ENCODE data around the gene MBD2. TPM values are rescaled to one million over a fixed set of nuclear protein-coding genes. Genes with fewer than 3 reads are reported as not detected.
"Not testable (repeated sequence)": the region's sequence is repeated elsewhere in the genome, so short reads cannot be mapped to it uniquely, and the experiment has no call there.

Gene MBD2
- total RNA-seq (2012; rRNA removed), result 21.0 and 21.8 TPM in 2 replicates

DNA sequence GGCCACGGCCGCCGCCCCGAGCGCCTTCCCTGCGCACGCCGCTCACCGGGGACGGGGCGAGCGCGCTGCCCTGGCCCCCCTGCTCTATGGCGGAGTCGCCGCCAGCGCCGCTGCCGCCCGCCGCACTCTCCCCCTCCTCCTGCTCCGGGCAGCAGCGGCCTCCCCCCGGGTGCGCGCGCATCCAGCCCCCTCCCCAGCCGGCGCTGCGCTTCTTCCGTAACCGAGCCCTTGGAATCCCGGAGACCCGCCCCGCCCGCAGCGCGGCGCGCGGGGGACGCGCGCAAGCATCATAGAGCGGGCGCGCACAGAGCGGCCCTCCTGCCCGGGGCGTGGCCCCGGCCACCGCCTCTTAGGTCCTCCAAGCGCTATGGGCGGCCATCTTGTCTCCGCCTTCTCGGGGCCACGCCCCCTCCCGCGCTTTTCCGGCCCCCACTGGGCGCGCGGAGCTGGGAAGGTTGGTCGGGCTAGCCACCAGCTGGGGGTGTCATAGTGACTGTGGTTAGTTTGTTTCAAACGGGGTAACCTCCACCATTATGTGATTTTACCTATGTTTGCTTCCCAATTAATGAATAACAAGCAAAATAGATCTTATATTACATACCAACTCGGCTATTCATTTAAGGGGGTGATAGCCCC lies at the start of gene MBD2:
Gene MBD2 (minus strand): TSS at position 291 of the 636 bp plus-strand sequence. CDS start 110 bp downstream, at position 181.
- Histone ChIP-seq H3K27me3 (ENCODE audit: control insufficient read depth, insufficient read depth, low read length) (no peaks in the 10 kb centered on the region), H3K4me2 (ENCODE audit: low read length) (peak within 1 kb of the TSS; percentile 77), H3K36me3 (ENCODE audit: insufficient read depth, low read length) (peaks cover 2% of the 10 kb centered on the region), H3K9ac (ENCODE audit: low read depth, low read length) (peak within 1 kb of the TSS; percentile 81), H3K4me1 (ENCODE audit: control insufficient read depth, insufficient read depth, low read length) (peaks cover 10% of the 10 kb centered on the region), H3K4me3 (ENCODE audit: low read length) (peak within 1 kb of the TSS; percentile 89), H3K9me3 (replicated peaks; ENCODE audit: low read length) (no peaks in the 10 kb centered on the region)

DNA sequence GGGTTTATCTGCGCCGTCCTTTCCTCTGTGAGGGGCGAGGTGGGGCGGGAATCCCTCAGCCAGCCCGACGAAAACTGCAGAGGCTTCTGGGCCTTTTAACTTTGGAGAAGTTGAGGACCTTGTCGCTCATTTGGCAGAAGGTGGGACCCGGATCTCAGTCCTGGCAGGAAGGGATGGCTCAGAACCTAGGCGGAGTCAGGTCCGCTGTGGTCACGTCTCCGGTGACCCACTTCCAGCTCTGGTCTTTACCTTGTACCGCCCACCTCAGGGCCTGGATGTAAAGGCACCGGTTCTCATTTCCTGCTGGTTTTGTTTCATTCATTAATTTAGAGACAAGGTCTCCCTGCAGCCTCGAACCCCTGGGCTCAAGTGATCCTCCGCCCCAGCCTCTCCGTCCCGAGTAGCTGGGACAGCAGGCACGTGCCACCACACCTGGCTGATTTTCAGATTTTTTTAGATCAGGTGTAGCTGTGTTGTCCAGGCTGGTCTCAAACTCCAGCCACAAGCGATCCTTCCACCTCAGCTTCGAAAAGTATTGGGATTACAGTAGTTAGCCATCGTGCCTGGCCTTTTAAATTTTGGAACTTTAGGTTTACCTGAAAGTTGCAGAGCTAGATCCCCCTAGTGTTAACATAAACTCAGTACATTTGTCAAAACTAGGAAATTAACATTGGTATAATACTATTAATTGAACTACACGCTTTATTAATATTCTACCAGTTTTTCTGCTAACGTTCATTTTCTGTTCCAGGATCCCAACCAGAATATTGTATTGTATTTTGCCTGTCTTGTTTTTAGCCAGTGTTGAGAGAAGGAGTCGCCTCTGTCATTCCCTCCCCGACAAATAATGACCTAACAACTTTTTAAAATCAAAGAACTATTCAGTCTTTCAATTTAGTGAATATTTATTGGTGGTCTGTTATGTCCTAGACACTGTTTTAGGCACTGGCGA lies 45.7 kb upstream of the MBD2 start:
- Histone ChIP-seq H3K9ac (ENCODE audit: low read depth, low read length) (peak overlapping the region; percentile 91), H3K9me3 (replicated peaks; ENCODE audit: low read length) (no peaks in the 10 kb centered on the region), H3K4me3 (ENCODE audit: low read length) (peak overlapping the region; percentile 80), H3K4me2 (ENCODE audit: low read length) (peak overlapping the region; percentile 85), H3K4me1 (ENCODE audit: control insufficient read depth, insufficient read depth, low read length) (peaks cover 15% of the 10 kb centered on the region), H3K27me3 (ENCODE audit: control insufficient read depth, insufficient read depth, low read length) (no peaks in the 10 kb centered on the region), H3K36me3 (ENCODE audit: insufficient read depth, low read length) (no peaks in the 10 kb centered on the region)

- peaks cover 15% of the 10 kb centered on the region for H3K4me1 ChIP-seq (ENCODE audit: control insufficient read depth, insufficient read depth, low read length)
- no peaks in the 10 kb centered on the region for H3K27me3 ChIP-seq (ENCODE audit: control insufficient read depth, insufficient read depth, low read length)
- peak overlapping the region; percentile 80 for H3K4me3 ChIP-seq (ENCODE audit: low read length)
- H3K9ac ChIP-seq (ENCODE audit: low read depth, low read length), result peak overlapping the region; percentile 91
- H3K4me2 ChIP-seq (ENCODE audit: low read length), result peak overlapping the region; percentile 85
- H3K9me3 ChIP-seq (replicated peaks; ENCODE audit: low read length), result no peaks in the 10 kb centered on the region
- H3K36me3 ChIP-seq (ENCODE audit: insufficient read depth, low read length), result no peaks in the 10 kb centered on the region
Measured at GRCh38 chr18:54268751-54269150, 44.3 kb upstream of the MBD2 start.

- no peaks in the 10 kb centered on the region for H3K36me3 ChIP-seq (ENCODE audit: insufficient read depth, low read length)
- no peaks in the 10 kb centered on the region for H3K27me3 ChIP-seq (ENCODE audit: control insufficient read depth, insufficient read depth, low read length)
- H3K4me1 ChIP-seq (ENCODE audit: control insufficient read depth, insufficient read depth, low read length), result peaks cover 15% of the 10 kb centered on the region
- H3K9me3 ChIP-seq (replicated peaks; ENCODE audit: low read length), result no peaks in the 10 kb centered on the region
- no peak overlapping the region for H3K4me2 ChIP-seq (ENCODE audit: low read length)
- H3K4me3 ChIP-seq (ENCODE audit: low read length), result no peak overlapping the region
- H3K9ac ChIP-seq (ENCODE audit: low read depth, low read length), result no peak overlapping the region
Measured at GRCh38 chr18:54267701-54268100, 43.2 kb upstream of the MBD2 start.

- Histone ChIP-seq H3K27me3 (ENCODE audit: control insufficient read depth, insufficient read depth, low read length) (no peaks in the 10 kb centered on the region), H3K4me1 (ENCODE audit: control insufficient read depth, insufficient read depth, low read length) (peaks cover 4% of the 10 kb centered on the region), H3K9me3 (replicated peaks; ENCODE audit: low read length) (no peaks in the 10 kb centered on the region), H3K36me3 (ENCODE audit: insufficient read depth, low read length) (no peaks in the 10 kb centered on the region), H3K4me3 (ENCODE audit: low read length) (no peak overlapping the region), H3K9ac (ENCODE audit: low read depth, low read length) (no peak overlapping the region), H3K4me2 (ENCODE audit: low read length) (no peak overlapping the region)
Measured at GRCh38 chr18:54263904-54264336, 39.5 kb upstream of the MBD2 start.

DNA sequence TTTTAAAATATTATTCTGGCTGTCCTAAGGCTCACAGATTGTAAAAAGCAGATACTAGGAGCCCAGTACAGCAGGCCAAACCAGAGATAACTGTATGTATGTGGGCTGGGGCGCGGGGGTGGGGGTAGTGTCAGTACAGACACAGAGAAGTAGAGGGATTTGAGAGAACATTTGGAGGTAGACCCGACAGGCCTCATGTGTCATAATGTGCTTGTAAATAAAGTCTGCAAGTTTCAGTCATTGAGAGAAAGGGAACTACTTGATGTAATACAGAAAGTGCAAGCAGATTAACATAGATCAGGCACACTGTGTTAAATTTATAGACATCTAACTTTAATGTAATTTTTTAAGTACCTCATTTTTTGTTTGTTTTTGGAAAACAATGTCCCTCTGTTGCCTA lies 37.4 kb upstream of the MBD2 start:
- H3K4me1 ChIP-seq (ENCODE audit: control insufficient read depth, insufficient read depth, low read length), result no peaks in the 10 kb centered on the region
- no peaks in the 10 kb centered on the region for H3K36me3 ChIP-seq (ENCODE audit: insufficient read depth, low read length)
- no peak overlapping the region for H3K9ac ChIP-seq (ENCODE audit: low read depth, low read length)
- no peak overlapping the region for H3K4me2 ChIP-seq (ENCODE audit: low read length)
- H3K4me3 ChIP-seq (ENCODE audit: low read length), result no peak overlapping the region
- H3K9me3 ChIP-seq (replicated peaks; ENCODE audit: low read length), result no peaks in the 10 kb centered on the region
- H3K27me3 ChIP-seq (ENCODE audit: control insufficient read depth, insufficient read depth, low read length), result no peaks in the 10 kb centered on the region

DNA sequence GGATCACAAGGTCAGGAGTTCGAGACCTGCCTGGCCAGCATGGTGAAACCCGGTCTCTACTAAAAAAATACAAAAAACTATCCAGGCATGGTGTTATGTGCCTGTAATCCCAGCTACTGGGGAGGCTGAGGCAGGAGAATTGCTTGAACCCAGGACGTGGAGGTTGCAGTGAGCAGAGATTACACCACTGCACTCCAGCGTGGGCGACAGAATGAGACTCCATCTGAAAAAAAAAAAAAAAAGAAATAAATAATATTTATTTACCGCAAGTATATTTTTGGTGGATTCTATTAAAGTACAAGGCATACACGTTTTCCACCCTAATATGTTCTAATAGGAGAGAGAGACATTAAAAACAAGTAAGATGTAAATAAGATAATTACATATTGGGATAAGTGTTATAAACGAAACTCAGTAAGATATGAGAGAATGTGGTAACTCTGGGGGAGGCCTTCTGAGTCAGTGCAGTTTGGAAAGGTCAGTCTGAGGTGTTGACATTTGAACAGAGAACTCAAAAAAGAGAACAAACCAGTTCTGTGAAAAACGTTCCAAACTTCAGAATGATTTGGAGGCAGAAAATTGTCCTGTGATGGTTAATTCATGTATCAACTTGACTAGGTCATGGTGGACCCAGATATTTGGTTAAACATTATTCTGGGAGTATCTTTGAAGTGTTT lies 36.1 kb upstream of the MBD2 start:
- Histone ChIP-seq H3K4me3 (ENCODE audit: low read length) (no peak overlapping the region), H3K27me3 (ENCODE audit: control insufficient read depth, insufficient read depth, low read length) (no peaks in the 10 kb centered on the region), H3K4me2 (ENCODE audit: low read length) (no peak overlapping the region), H3K9ac (ENCODE audit: low read depth, low read length) (no peak overlapping the region), H3K9me3 (replicated peaks; ENCODE audit: low read length) (no peaks in the 10 kb centered on the region), H3K36me3 (ENCODE audit: insufficient read depth, low read length) (no peaks in the 10 kb centered on the region), H3K4me1 (ENCODE audit: control insufficient read depth, insufficient read depth, low read length) (no peaks in the 10 kb centered on the region)

DNA sequence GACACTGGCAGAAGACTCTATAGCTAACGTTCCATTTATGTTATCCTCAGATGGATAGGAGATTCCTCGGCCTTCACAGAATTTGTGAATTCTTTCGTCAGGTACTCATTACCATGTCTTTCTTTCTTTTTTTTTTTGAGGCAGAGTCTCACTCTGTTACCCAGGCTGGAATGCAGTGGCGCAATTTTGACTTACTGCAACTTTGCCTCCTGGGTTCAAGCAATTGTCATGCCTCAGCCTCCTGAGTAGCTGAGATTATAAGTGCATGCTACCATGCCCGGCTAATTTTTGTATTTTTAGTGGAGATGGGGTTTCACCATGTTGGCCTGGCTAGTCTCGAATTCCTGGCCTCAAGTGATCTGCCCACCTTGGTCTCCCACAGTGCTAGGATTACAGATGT lies 33.3 kb upstream of the MBD2 start:
- not testable (repeated sequence) for H3K4me2 ChIP-seq (ENCODE audit: low read length); H3K4me1 ChIP-seq (ENCODE audit: control insufficient read depth, insufficient read depth, low read length); H3K27me3 ChIP-seq (ENCODE audit: control insufficient read depth, insufficient read depth, low read length); H3K4me3 ChIP-seq (ENCODE audit: low read length); H3K9ac ChIP-seq (ENCODE audit: low read depth, low read length); H3K36me3 ChIP-seq (ENCODE audit: insufficient read depth, low read length); H3K9me3 ChIP-seq (replicated peaks; ENCODE audit: low read length)

- Histone ChIP-seq H3K4me3 (ENCODE audit: low read length) (no peak overlapping the region), H3K4me2 (ENCODE audit: low read length) (no peak overlapping the region), H3K4me1 (ENCODE audit: control insufficient read depth, insufficient read depth, low read length) (peaks cover 8% of the 10 kb centered on the region), H3K36me3 (ENCODE audit: insufficient read depth, low read length) (no peaks in the 10 kb centered on the region), H3K9ac (ENCODE audit: low read depth, low read length) (no peak overlapping the region), H3K27me3 (ENCODE audit: control insufficient read depth, insufficient read depth, low read length) (no peaks in the 10 kb centered on the region), H3K9me3 (replicated peaks; ENCODE audit: low read length) (no peaks in the 10 kb centered on the region)
Measured at GRCh38 chr18:54257015-54257414, 32.5 kb upstream of the MBD2 start.

GRCh38 chr18:54255141-54255540 lies 30.7 kb upstream of the MBD2 start:
- Histone ChIP-seq H3K4me3 (ENCODE audit: low read length) (no peak overlapping the region), H3K36me3 (ENCODE audit: insufficient read depth, low read length) (no peaks in the 10 kb centered on the region), H3K9me3 (replicated peaks; ENCODE audit: low read length) (no peaks in the 10 kb centered on the region), H3K9ac (ENCODE audit: low read depth, low read length) (no peak overlapping the region), H3K27me3 (ENCODE audit: control insufficient read depth, insufficient read depth, low read length) (no peaks in the 10 kb centered on the region), H3K4me1 (ENCODE audit: control insufficient read depth, insufficient read depth, low read length) (peaks cover 8% of the 10 kb centered on the region), H3K4me2 (ENCODE audit: low read length) (no peak overlapping the region)

GRCh38 chr18:54254265-54254758 lies 29.8 kb upstream of the MBD2 start:
- H3K4me3 ChIP-seq (ENCODE audit: low read length), result no peak overlapping the region

More at GRCh38 chr18:54254265-54254758, 29.8 kb upstream of the MBD2 start:
- no peaks in the 10 kb centered on the region for H3K27me3 ChIP-seq (ENCODE audit: control insufficient read depth, insufficient read depth, low read length)
- H3K9me3 ChIP-seq (replicated peaks; ENCODE audit: low read length), result no peaks in the 10 kb centered on the region
- H3K9ac ChIP-seq (ENCODE audit: low read depth, low read length), result no peak overlapping the region
- H3K4me2 ChIP-seq (ENCODE audit: low read length), result peak overlapping the region; percentile 35
- H3K36me3 ChIP-seq (ENCODE audit: insufficient read depth, low read length), result no peaks in the 10 kb centered on the region
- peaks cover 8% of the 10 kb centered on the region for H3K4me1 ChIP-seq (ENCODE audit: control insufficient read depth, insufficient read depth, low read length)

Data from skeletal muscle satellite cell (primary cell).